ENCODE results near the gene MAGI1.

- TF ChIP-seq SUZ12 (IDR thresholded peaks at IDR 0.05) (no peak), ARNT (IDR thresholded peaks at IDR 0.05) (no peak), PKNOX1 (IDR thresholded peaks at IDR 0.05) (no peak), SP1 (IDR thresholded peaks at IDR 0.05) (no peak), BHLHE40 (IDR thresholded peaks at IDR 0.05; ENCODE audit: borderline replicate concordance) (no peak), TARDBP (IDR thresholded peaks at IDR 0.05) (no peak)
Observed at GRCh38 chr3:65331730-65332129, 707.0 kb downstream of the MAGI1 start.

Data from HEK293T (cell line).